Activated naive CD8-positive, alpha-beta T cell treated with anti-CD3 and anti-CD28 coated beads, Interleukin-2, amount 50 U/mL, for 24 hours (primary cell): ENCODE results near the gene DAGLB.

Source experiments
- ATAC-seq: fragments of 150-1000 bp; cut with Tn5 transposase; one replicate; pipeline ENCODE4 v1.10.0; 2021
- DNase-seq: peaks from one replicate; pipeline ENCODE4 v3.0.0; 2021
- H3K27ac Mint-ChIP-seq: one replicate; pipeline ENCODE4 v1.8.0; 2021; ENCODE audit warnings: mild to moderate bottlenecking, mixed read lengths
- H3K27me3 Mint-ChIP-seq: one replicate; pipeline ENCODE4 v1.8.0; 2021; ENCODE audit warnings: mixed read lengths
- H3K36me3 Mint-ChIP-seq: one replicate; pipeline ENCODE4 v1.8.0; 2021; ENCODE audit warnings: low read depth, mixed read lengths
- H3K4me1 Mint-ChIP-seq: one replicate; pipeline ENCODE4 v1.8.0; 2021; ENCODE audit warnings: mixed read lengths
- H3K4me3 Mint-ChIP-seq: one replicate; pipeline ENCODE4 v1.8.0; 2021; ENCODE audit warnings: mild to moderate bottlenecking, moderate library complexity, mixed read lengths
- H3K9me3 Mint-ChIP-seq: one replicate; pipeline ENCODE4 v1.8.0; 2021; ENCODE audit warnings: mixed read lengths

DAGLB gene

GRCh38 chr7:6425948-6426347 lies 21.8 kb downstream of the DAGLB start:
- Mint-ChIP-seq H3K27me3 (no peaks in the 10 kb centered on the region), H3K4me3 (no peak overlapping the region), H3K4me1 (no peaks in the 10 kb centered on the region), H3K36me3 (peaks cover 22% of the 10 kb centered on the region), H3K27ac (no peak overlapping the region), H3K9me3 (no peaks in the 10 kb centered on the region)
- DNase-seq = no peak
- no peak for ATAC-seq

GRCh38 chr7:6423942-6424701 lies 23.6 kb downstream of the DAGLB start:
- Mint-ChIP-seq H3K4me1 (no peaks in the 10 kb centered on the region), H3K4me3 (no peak overlapping the region), H3K27ac (no peak overlapping the region), H3K36me3 (peaks cover 22% of the 10 kb centered on the region), H3K9me3 (no peaks in the 10 kb centered on the region), H3K27me3 (no peaks in the 10 kb centered on the region)
- ATAC-seq (no peak), DNase-seq (no peak)

GRCh38 chr7:6422926-6423632 lies 24.7 kb downstream of the DAGLB start:
- Mint-ChIP-seq H3K4me1 (no peaks in the 10 kb centered on the region), H3K4me3 (no peak overlapping the region), H3K36me3 (peaks cover 18% of the 10 kb centered on the region), H3K27ac (peak overlapping the region; percentile 27), H3K9me3 (no peaks in the 10 kb centered on the region), H3K27me3 (no peaks in the 10 kb centered on the region)
- ATAC-seq (no peak), DNase-seq (no peak)

GRCh38 chr7:6422095-6422494 lies 25.7 kb downstream of the DAGLB start:
- no peak overlapping the region for H3K27ac Mint-ChIP-seq
- H3K27me3 Mint-ChIP-seq = no peaks in the 10 kb centered on the region

GRCh38 chr7:6420680-6421079 lies 27.1 kb downstream of the DAGLB start:
- Mint-ChIP-seq H3K27me3 (no peaks in the 10 kb centered on the region), H3K4me3 (no peak overlapping the region), H3K4me1 (no peaks in the 10 kb centered on the region), H3K27ac (no peak overlapping the region), H3K36me3 (peaks cover 23% of the 10 kb centered on the region), H3K9me3 (no peaks in the 10 kb centered on the region)
- DNase-seq (no peak), ATAC-seq (no peak)

More at GRCh38 chr7:6422095-6422494, 25.7 kb downstream of the DAGLB start:
- DNase-seq (no peak), ATAC-seq (no peak)
- no peaks in the 10 kb centered on the region for H3K4me1 Mint-ChIP-seq
- no peaks in the 10 kb centered on the region for H3K9me3 Mint-ChIP-seq
- H3K36me3 Mint-ChIP-seq = peaks cover 16% of the 10 kb centered on the region
- H3K4me3 Mint-ChIP-seq = no peak overlapping the region

- no peaks in the 10 kb centered on the region for H3K27me3 Mint-ChIP-seq
- peaks cover 30% of the 10 kb centered on the region for H3K36me3 Mint-ChIP-seq
- H3K27ac Mint-ChIP-seq = no peak overlapping the region
- H3K9me3 Mint-ChIP-seq = no peaks in the 10 kb centered on the region
- H3K4me3 Mint-ChIP-seq = no peak overlapping the region
- no peak for DNase-seq
- H3K4me1 Mint-ChIP-seq = no peaks in the 10 kb centered on the region
- ATAC-seq = no peak
Observed at GRCh38 chr7:6419310-6419773, 28.4 kb downstream of the DAGLB start.

- ATAC-seq (no peak), DNase-seq (no peak)
- H3K27me3 Mint-ChIP-seq = no peaks in the 10 kb centered on the region
- no peak overlapping the region for H3K4me3 Mint-ChIP-seq
- no peaks in the 10 kb centered on the region for H3K4me1 Mint-ChIP-seq
- H3K9me3 Mint-ChIP-seq = no peaks in the 10 kb centered on the region
- peaks cover 33% of the 10 kb centered on the region for H3K36me3 Mint-ChIP-seq
- no peak overlapping the region for H3K27ac Mint-ChIP-seq
Observed at GRCh38 chr7:6417408-6417807, 30.3 kb downstream of the DAGLB start.

- DNase-seq (no peak), ATAC-seq (no peak)
- Mint-ChIP-seq H3K9me3 (no peaks in the 10 kb centered on the region), H3K27me3 (no peaks in the 10 kb centered on the region), H3K4me1 (no peaks in the 10 kb centered on the region), H3K36me3 (peaks cover 37% of the 10 kb centered on the region), H3K4me3 (no peak overlapping the region), H3K27ac (no peak overlapping the region)
Observed at GRCh38 chr7:6416516-6417145, 31.1 kb downstream of the DAGLB start.

GRCh38 chr7:6413637-6414036 lies 34.1 kb downstream of the DAGLB start:
- ATAC-seq = no peak
- Mint-ChIP-seq H3K9me3 (no peaks in the 10 kb centered on the region), H3K36me3 (peaks cover 46% of the 10 kb centered on the region), H3K4me1 (no peaks in the 10 kb centered on the region), H3K4me3 (no peak overlapping the region), H3K27me3 (no peaks in the 10 kb centered on the region), H3K27ac (no peak overlapping the region)
- no peak for DNase-seq

GRCh38 chr7:6409944-6410693 lies 37.6 kb downstream of the DAGLB start:
- ATAC-seq = no peak
- DNase-seq = no peak
- Mint-ChIP-seq H3K27me3 (no peaks in the 10 kb centered on the region), H3K9me3 (no peaks in the 10 kb centered on the region), H3K27ac (no peak overlapping the region), H3K4me3 (no peak overlapping the region), H3K36me3 (peaks cover 57% of the 10 kb centered on the region), H3K4me1 (no peaks in the 10 kb centered on the region)

- Mint-ChIP-seq H3K4me1 (no peaks in the 10 kb centered on the region), H3K36me3 (peaks cover 57% of the 10 kb centered on the region), H3K27me3 (no peaks in the 10 kb centered on the region), H3K9me3 (no peaks in the 10 kb centered on the region), H3K27ac (no peak overlapping the region), H3K4me3 (no peak overlapping the region)
- DNase-seq = no peak
- no peak for ATAC-seq
Observed at GRCh38 chr7:6409091-6409490, 38.7 kb downstream of the DAGLB start.

- no peak overlapping the region for H3K4me3 Mint-ChIP-seq
- no peak overlapping the region for H3K27ac Mint-ChIP-seq
- ATAC-seq (no peak), DNase-seq (no peak)
- no peaks in the 10 kb centered on the region for H3K27me3 Mint-ChIP-seq
- H3K9me3 Mint-ChIP-seq = no peaks in the 10 kb centered on the region
- H3K4me1 Mint-ChIP-seq = no peaks in the 10 kb centered on the region
- H3K36me3 Mint-ChIP-seq = peaks cover 60% of the 10 kb centered on the region
Observed at GRCh38 chr7:6407434-6407833, 40.3 kb downstream of the DAGLB start.

- H3K4me3 Mint-ChIP-seq = no peak overlapping the region
- H3K27ac Mint-ChIP-seq = no peak overlapping the region
- H3K9me3 Mint-ChIP-seq = no peaks in the 10 kb centered on the region
- H3K36me3 Mint-ChIP-seq = peaks cover 58% of the 10 kb centered on the region
- no peaks in the 10 kb centered on the region for H3K27me3 Mint-ChIP-seq
- no peaks in the 10 kb centered on the region for H3K4me1 Mint-ChIP-seq
- DNase-seq = no peak
- ATAC-seq = no peak
Observed at GRCh38 chr7:6406121-6406520, 41.6 kb downstream of the DAGLB start.

GRCh38 chr7:6403907-6404306 lies 43.8 kb downstream of the DAGLB start:
- H3K27me3 Mint-ChIP-seq = no peaks in the 10 kb centered on the region
- H3K4me3 Mint-ChIP-seq = no peak overlapping the region
- peak overlapping the region; percentile 32 for H3K27ac Mint-ChIP-seq
- no peak for DNase-seq
- no peaks in the 10 kb centered on the region for H3K9me3 Mint-ChIP-seq
- peaks cover 2% of the 10 kb centered on the region for H3K4me1 Mint-ChIP-seq
- ATAC-seq = no peak
- peaks cover 48% of the 10 kb centered on the region for H3K36me3 Mint-ChIP-seq
